ENCODE results near the gene SMIM33. TPM values are rescaled to one million over a fixed set of nuclear protein-coding genes. Genes with fewer than 3 reads are reported as not detected.
"Not testable (repeated sequence)": the region's sequence is repeated elsewhere in the genome, so short reads cannot be mapped to it uniquely, and the experiment has no call there.

SMIM33 gene
- total and polyA plus RNA-seq, 2 donors (not counting 1 experiment from before 2014, with no cell fraction given): not detected

DNA sequence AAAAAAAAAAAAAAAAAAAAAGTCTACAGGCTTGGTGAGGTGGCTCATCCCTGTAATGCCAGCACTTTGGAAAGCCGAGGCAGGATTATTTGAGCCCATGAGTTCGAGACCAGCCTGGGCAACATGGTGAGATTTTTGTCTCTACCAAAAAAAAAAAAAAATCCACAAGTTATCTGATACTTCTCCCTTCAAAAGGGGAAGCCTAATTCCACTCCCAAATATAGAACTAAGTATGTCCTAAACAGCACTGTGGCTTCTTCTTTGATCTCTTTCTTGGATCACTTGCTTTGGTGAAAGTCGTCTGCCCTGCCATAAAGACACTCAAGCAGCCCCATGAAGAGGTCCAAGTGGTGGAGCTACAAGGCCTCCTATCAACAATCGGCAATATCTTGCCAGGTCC, 30.6 kb downstream of the SMIM33 start:
- no peak overlapping the region for H2AFZ ChIP-seq (ENCODE audit: low read length)
- no peak for DNase-seq (ENCODE audit: low read depth in 2 of 2)
- no peaks in the 10 kb centered on the region for H3K36me3 ChIP-seq (ENCODE audit: control insufficient read depth, insufficient read depth, low read length)
- no peak overlapping the region for H3K4me2 ChIP-seq (ENCODE audit: extremely low read depth, insufficient read depth, low read length)
- H3K27me3 ChIP-seq (ENCODE audit: control insufficient read depth, insufficient read depth, low read length): no peaks in the 10 kb centered on the region
- H3K4me1 ChIP-seq (ENCODE audit: control insufficient read depth, extremely low read depth, insufficient read depth, low read length): no peaks in the 10 kb centered on the region
- no peaks in the 10 kb centered on the region for H3K9me3 ChIP-seq (ENCODE audit: control insufficient read depth, insufficient read depth, low read depth, low read length)
- no peak overlapping the region for H3K27ac ChIP-seq (ENCODE audit: insufficient read depth, low read length)
- no peaks in the 10 kb centered on the region for H4K20me1 ChIP-seq (ENCODE audit: control insufficient read depth, extremely low read depth, insufficient read depth, low read length)
- H3K9ac ChIP-seq (ENCODE audit: insufficient read depth, low read length): no peak overlapping the region
- no peak for TF ChIP-seq EZH2 (IDR thresholded peaks at IDR 0.05; ENCODE audit: low read length, missing control alignments)
- TF ChIP-seq CTCF (conservative IDR thresholded peaks at IDR 0.05 in 1 of 2, IDR thresholded peaks at IDR 0.05 in 1 of 2; ENCODE audit: low read depth in 1 of 2, low read length in 2 of 2): no peak
- no peak overlapping the region for H3K4me3 ChIP-seq (replicated peaks in 1 of 4; ENCODE audit: control extremely low read depth in 1 of 4, insufficient read depth in 1 of 4, low read depth in 3 of 4, low read length in 4 of 4)
- no peaks in the 10 kb centered on the region for H3K79me2 ChIP-seq (ENCODE audit: control insufficient read depth, insufficient read depth, low read length)

DNA sequence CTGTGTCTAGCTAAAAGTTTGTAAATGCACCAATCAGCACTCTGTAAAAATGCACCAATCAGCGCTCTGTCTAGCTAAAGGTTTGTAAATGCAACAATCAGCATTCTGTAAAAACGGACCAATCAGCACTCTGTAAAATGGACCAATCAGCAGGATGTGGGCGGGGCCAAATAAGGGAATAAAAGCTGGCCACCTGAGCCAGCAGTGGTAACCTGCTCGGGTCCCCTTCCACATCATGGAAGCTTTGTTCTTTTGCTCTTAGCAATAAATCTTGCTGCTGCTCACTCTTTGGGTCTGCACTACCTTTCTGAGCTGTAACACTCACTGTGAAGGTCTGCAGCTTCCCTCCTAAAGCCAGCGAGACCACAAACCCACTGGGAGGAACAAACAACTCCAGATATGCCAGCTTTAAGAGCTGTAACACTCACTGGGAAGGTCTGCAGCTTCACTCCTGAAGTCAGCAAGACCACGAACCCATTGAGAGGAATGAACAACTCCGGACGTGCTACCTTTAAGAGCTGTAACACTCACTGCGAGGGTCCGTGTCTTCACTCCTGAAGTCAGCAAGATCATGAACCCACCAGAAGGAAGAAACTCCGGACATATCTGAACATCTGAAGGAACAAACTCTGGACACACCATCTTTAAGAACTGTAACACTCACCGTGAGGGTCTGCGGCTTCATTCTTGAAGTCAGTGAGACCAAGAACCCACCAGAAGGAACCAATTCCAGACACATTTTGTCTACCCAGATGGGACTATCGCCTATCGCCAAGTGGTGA, 32.4 kb downstream of the SMIM33 start:
- H3K9me3 ChIP-seq (ENCODE audit: control insufficient read depth, insufficient read depth, low read depth, low read length); H2AFZ ChIP-seq (ENCODE audit: low read length); H3K4me3 ChIP-seq (replicated peaks in 1 of 4; ENCODE audit: control extremely low read depth in 1 of 4, insufficient read depth in 1 of 4, low read depth in 3 of 4, low read length in 4 of 4); H3K36me3 ChIP-seq (ENCODE audit: control insufficient read depth, insufficient read depth, low read length); H3K79me2 ChIP-seq (ENCODE audit: control insufficient read depth, insufficient read depth, low read length); H3K9ac ChIP-seq (ENCODE audit: insufficient read depth, low read length); H3K27me3 ChIP-seq (ENCODE audit: control insufficient read depth, insufficient read depth, low read length); H3K4me1 ChIP-seq (ENCODE audit: control insufficient read depth, extremely low read depth, insufficient read depth, low read length); H3K27ac ChIP-seq (ENCODE audit: insufficient read depth, low read length); H4K20me1 ChIP-seq (ENCODE audit: control insufficient read depth, extremely low read depth, insufficient read depth, low read length); DNase-seq (ENCODE audit: low read depth in 2 of 2); H3K4me2 ChIP-seq (ENCODE audit: extremely low read depth, insufficient read depth, low read length): not testable (repeated sequence)

DNA sequence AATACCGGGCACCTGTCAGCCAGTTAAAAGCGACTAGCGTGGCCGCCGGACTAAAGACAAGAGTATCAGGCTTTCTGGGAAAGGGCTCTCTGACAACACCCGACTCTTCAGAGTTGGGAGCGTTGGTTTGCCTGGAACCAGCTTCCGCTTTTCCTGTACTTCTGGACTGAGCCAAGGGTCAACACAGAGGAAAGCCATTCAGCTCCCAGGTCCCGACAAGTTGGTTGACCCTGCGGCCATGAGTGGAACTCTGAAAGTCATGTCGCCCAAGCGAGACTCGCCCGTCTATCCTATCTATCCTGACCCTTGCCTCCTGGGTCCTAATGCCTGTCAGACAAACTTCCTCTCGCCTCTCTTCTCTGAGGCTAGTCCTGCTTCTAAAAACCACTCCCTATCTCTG, 33.1 kb downstream of the SMIM33 start:
- H3K4me2 ChIP-seq (ENCODE audit: extremely low read depth, insufficient read depth, low read length); H3K4me1 ChIP-seq (ENCODE audit: control insufficient read depth, extremely low read depth, insufficient read depth, low read length); H3K27ac ChIP-seq (ENCODE audit: insufficient read depth, low read length); H3K27me3 ChIP-seq (ENCODE audit: control insufficient read depth, insufficient read depth, low read length); H3K79me2 ChIP-seq (ENCODE audit: control insufficient read depth, insufficient read depth, low read length); H2AFZ ChIP-seq (ENCODE audit: low read length); H3K4me3 ChIP-seq (replicated peaks in 1 of 4; ENCODE audit: control extremely low read depth in 1 of 4, insufficient read depth in 1 of 4, low read depth in 3 of 4, low read length in 4 of 4); H3K9ac ChIP-seq (ENCODE audit: insufficient read depth, low read length); DNase-seq (ENCODE audit: low read depth in 2 of 2); H3K36me3 ChIP-seq (ENCODE audit: control insufficient read depth, insufficient read depth, low read length); H4K20me1 ChIP-seq (ENCODE audit: control insufficient read depth, extremely low read depth, insufficient read depth, low read length); H3K9me3 ChIP-seq (ENCODE audit: control insufficient read depth, insufficient read depth, low read depth, low read length): not testable (repeated sequence)

DNA sequence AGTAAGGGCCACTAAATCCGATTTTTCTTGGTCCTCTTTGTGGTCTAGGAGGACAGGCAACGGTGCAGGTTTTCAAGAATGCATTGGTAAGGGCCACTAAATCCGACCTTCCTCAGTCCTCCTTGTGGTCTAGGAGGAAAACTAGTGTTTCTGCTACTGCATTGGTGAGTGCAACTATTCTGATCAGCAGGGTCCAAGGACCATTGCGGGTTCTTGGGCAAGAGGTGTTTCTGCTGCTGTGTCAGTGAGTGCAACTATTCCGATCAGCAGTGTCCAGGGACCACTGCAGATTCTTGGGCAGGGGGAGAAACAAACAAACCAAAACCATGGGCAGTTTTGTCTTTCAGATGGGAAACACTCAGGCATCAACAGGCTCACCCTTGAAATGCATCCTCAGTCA, 33.9 kb downstream of the SMIM33 start:
- not testable (repeated sequence) for H3K4me3 ChIP-seq (replicated peaks in 1 of 4; ENCODE audit: control extremely low read depth in 1 of 4, insufficient read depth in 1 of 4, low read depth in 3 of 4, low read length in 4 of 4); H3K4me1 ChIP-seq (ENCODE audit: control insufficient read depth, extremely low read depth, insufficient read depth, low read length); H2AFZ ChIP-seq (ENCODE audit: low read length); DNase-seq (ENCODE audit: low read depth in 2 of 2); H3K4me2 ChIP-seq (ENCODE audit: extremely low read depth, insufficient read depth, low read length); H4K20me1 ChIP-seq (ENCODE audit: control insufficient read depth, extremely low read depth, insufficient read depth, low read length); H3K9me3 ChIP-seq (ENCODE audit: control insufficient read depth, insufficient read depth, low read depth, low read length); H3K79me2 ChIP-seq (ENCODE audit: control insufficient read depth, insufficient read depth, low read length); H3K36me3 ChIP-seq (ENCODE audit: control insufficient read depth, insufficient read depth, low read length); H3K9ac ChIP-seq (ENCODE audit: insufficient read depth, low read length); H3K27me3 ChIP-seq (ENCODE audit: control insufficient read depth, insufficient read depth, low read length); H3K27ac ChIP-seq (ENCODE audit: insufficient read depth, low read length)

Data from fibroblast of lung (primary cell).